HG03196 (cell line): ENCODE measurements around the gene DLEC1.

ENCODE experiments used
- ATAC-seq: cut with Tn5 transposase; IDR thresholded peaks from one replicate; pipeline ENCODE4 v1.9.1; 2021; ENCODE audit not compliant: unreplicated experiment

The DLEC1 gene

GRCh38 chr3:38039101-38039898 is at the start of gene DLEC1:
DLEC1 (plus strand) TSS chr3:38039208; CDS start chr3:38039226, 18 bp downstream.
- ATAC-seq: peak; percentile 73

GRCh38 chr3:37989821-37990480 is 49.1 kb upstream of the DLEC1 start:
- ATAC-seq: no peak

- ATAC-seq: no peak
Measured at GRCh38 chr3:37990527-37990926, 48.5 kb upstream of the DLEC1 start, which contains the start of gene VILL. VILL (plus strand) TSS chr3:37990786; CDS start chr3:37993673, 2,887 bp downstream.

- no peak for ATAC-seq
Measured at GRCh38 chr3:37991109-37991508, 47.9 kb upstream of the DLEC1 start.

GRCh38 chr3:37991823-37992222 is 47.2 kb upstream of the DLEC1 start:
- ATAC-seq: no peak

- ATAC-seq: no peak
Measured at GRCh38 chr3:37992271-37993066, 46.5 kb upstream of the DLEC1 start.

GRCh38 chr3:37993067-37993455 is 45.9 kb upstream of the DLEC1 start:
- no peak for ATAC-seq

GRCh38 chr3:37993460-37993819 is 45.6 kb upstream of the DLEC1 start:
- ATAC-seq: no peak

- peak; percentile 60 for ATAC-seq
Measured at GRCh38 chr3:37993820-37994638, 45.0 kb upstream of the DLEC1 start.

- ATAC-seq: no peak
Measured at GRCh38 chr3:37994639-37994972, 44.4 kb upstream of the DLEC1 start.

- ATAC-seq: no peak
Measured at GRCh38 chr3:37995652-37996641, 43.1 kb upstream of the DLEC1 start.

GRCh38 chr3:37996785-37997301 is 42.2 kb upstream of the DLEC1 start:
- ATAC-seq: peak; percentile 47

- no peak for ATAC-seq
Measured at GRCh38 chr3:37997342-37997741, 41.7 kb upstream of the DLEC1 start.

GRCh38 chr3:37997791-37998370 is 41.1 kb upstream of the DLEC1 start:
- ATAC-seq: no peak

- ATAC-seq: no peak
Measured at GRCh38 chr3:37999836-38000235, 39.2 kb upstream of the DLEC1 start.

- ATAC-seq: no peak
Measured at GRCh38 chr3:38000242-38000916, 38.6 kb upstream of the DLEC1 start.

- ATAC-seq: no peak
Measured at GRCh38 chr3:38000965-38001455, 38.0 kb upstream of the DLEC1 start.

- no peak for ATAC-seq
Measured at GRCh38 chr3:38001456-38002081, 37.4 kb upstream of the DLEC1 start.
